GM23248 (cell line): ENCODE data around the gene MSH6.

ENCODE experiments used
- EZH2 ChIP-seq: fragments of 200-600 bp; sonication (generic); IDR thresholded peaks from 2 replicates; pipeline ENCODE4 v1.6.1; 2018; ENCODE audit warnings: antibody characterized with exemption, mild to moderate bottlenecking; ENCODE audit not compliant: insufficient read depth, poor library complexity, severe bottlenecking
- EZH2phosphoT487 ChIP-seq: fragments of 200-600 bp; sonication (generic); IDR thresholded peaks from 2 replicates; pipeline ENCODE4 v1.6.1; 2018; ENCODE audit warnings: antibody characterized with exemption, moderate library complexity, mild to moderate bottlenecking, low read depth; ENCODE audit not compliant: insufficient read depth

GRCh38 chr2:47799031-47799609, 16.2 kb downstream of the MSH6 start:
- TF ChIP-seq EZH2phosphoT487: no peak
- no peak for TF ChIP-seq EZH2
